AG04450 (cell line): ENCODE measurements around the gene GMPPB. TPM values are rescaled to one million over a fixed set of nuclear protein-coding genes. Genes with fewer than 3 reads are reported as not detected.
"Not testable (repeated sequence)": the region's sequence is repeated elsewhere in the genome, so short reads cannot be mapped to it uniquely, and the experiment has no call there.

Source experiments
- CTCF ChIA-PET: fragments of 300-600, 350-600 bp; formaldehyde crosslinking; extraction: SDS; loops from one replicate; lab custom pipeline; 2022; ENCODE audit warnings: antibody characterized with exemption, inconsistent platforms; lab: Charles Lee
- POLR2A ChIA-PET: fragments of 350-600 bp; formaldehyde crosslinking; extraction: SDS; loops from one replicate; lab custom pipeline; 2021; ENCODE audit warnings: antibody characterized with exemption, inconsistent platforms; lab: Yijun Ruan, JAX
- DNase-seq: peaks from one replicate; pipeline ENCODE4 v3.0.0-alpha.2; 2011; ENCODE audit warnings: low read depth, low spot score
- H3K27ac ChIP-seq: one replicate; pipeline ENCODE4 v1.5.1; 2012; ENCODE audit warnings: low read depth, low read length, control low read depth
- H3K27me3 ChIP-seq: one replicate; pipeline ENCODE4 v1.6.0; 2012; ENCODE audit warnings: low read length; ENCODE audit not compliant: control insufficient read depth, insufficient read depth
- H3K4me3 ChIP-seq: 2 replicates; pipeline ENCODE4 v1.5.1; 2011; ENCODE audit warnings: mild to moderate bottlenecking, low read depth, low read length, control low read depth
- H3K9me3 ChIP-seq: 2 replicates; pipeline ENCODE4 v1.5.1; 2012; ENCODE audit warnings: low read length; ENCODE audit not compliant: control insufficient read depth, insufficient read depth
- polyA plus RNA-seq: library from polyadenylated mRNA; depleted of rRNA; stranded (reverse); fragments of >200 nt; gene quantifications from 2 replicates; pipeline ENCODE4 v1.2.3, GENCODE V29; 2011
- TF ChIP-seq, protein P1 (sequence below): IDR thresholded peaks from 2 replicates; pipeline ENCODE4 v1.5.1; 2011; ENCODE audit warnings: low read depth, low read length, control low read depth, inconsistent platforms

The GMPPB gene
- polyA plus RNA-seq, 1 experiment = 13.9 TPM

DNA sequence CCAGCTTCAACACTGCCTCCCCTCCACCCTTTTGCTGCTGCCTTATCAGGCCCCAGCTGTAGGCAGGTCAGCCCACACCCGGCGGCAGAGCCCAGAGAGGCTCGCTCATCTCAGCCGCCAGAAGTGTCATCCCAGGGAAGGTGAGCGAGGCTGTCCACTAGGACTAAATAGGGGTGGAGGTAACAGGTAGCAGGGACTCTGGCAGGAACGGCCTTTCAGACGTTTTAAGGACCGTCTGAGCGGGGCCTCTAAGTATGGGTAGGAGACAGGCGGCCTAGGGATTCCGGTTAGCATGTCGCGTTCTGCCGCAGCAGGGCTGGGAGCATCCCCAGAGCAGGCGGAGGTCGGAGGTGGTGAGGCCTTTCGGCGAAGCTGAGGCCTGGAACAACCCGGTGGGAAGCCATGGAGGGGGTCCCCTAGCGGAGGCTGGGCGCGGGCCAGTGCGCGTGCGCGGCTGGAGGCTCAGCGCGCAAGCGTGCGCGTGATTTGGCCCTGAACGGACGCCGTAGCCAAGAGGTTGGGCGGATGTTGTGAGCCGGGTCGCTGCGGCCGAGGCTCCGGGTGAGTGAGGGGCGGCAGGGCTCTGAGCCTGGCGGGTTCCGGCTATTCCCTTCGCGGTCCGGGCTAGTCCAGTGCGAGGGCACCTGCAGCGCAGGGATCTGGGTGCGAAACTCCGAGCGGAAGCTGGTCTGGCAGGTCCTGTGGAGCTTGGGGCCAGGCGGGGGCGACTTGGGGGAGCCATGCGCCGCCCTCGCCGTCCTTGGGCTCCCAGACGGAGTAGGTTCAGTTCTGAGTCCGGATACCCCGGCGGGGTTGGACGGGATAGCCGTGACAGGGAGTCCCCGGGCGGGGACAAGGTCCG is 34.5 kb downstream of the GMPPB start, which contains the start of the genes MST1 and RNF123:
Gene MST1, minus strand, starts transcription at position 429 of the 862 bp plus-strand sequence. CDS start 783 bp downstream, outside the sequence.
Gene RNF123, plus strand, starts transcription at position 512 of the 862 bp plus-strand sequence. CDS start 1,609 bp downstream, outside the sequence.
- DNase-seq = peak; percentile 78
- Histone ChIP-seq H3K9me3 (no peaks in the 10 kb centered on the region; the same call in 1 of the 2 replicates), H3K4me3 (peak within 1 kb of the TSS; percentile 95), H3K27me3 (no peaks in the 10 kb centered on the region), H3K27ac (peak within 1 kb of the TSS; percentile 52)
- CTCF ChIA-PET = no interaction called here
- TF ChIP-seq, protein P1, sequence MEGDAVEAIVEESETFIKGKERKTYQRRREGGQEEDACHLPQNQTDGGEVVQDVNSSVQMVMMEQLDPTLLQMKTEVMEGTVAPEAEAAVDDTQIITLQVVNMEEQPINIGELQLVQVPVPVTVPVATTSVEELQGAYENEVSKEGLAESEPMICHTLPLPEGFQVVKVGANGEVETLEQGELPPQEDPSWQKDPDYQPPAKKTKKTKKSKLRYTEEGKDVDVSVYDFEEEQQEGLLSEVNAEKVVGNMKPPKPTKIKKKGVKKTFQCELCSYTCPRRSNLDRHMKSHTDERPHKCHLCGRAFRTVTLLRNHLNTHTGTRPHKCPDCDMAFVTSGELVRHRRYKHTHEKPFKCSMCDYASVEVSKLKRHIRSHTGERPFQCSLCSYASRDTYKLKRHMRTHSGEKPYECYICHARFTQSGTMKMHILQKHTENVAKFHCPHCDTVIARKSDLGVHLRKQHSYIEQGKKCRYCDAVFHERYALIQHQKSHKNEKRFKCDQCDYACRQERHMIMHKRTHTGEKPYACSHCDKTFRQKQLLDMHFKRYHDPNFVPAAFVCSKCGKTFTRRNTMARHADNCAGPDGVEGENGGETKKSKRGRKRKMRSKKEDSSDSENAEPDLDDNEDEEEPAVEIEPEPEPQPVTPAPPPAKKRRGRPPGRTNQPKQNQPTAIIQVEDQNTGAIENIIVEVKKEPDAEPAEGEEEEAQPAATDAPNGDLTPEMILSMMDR = peak; percentile 48
- POLR2A ChIA-PET = no interaction called here

DNA sequence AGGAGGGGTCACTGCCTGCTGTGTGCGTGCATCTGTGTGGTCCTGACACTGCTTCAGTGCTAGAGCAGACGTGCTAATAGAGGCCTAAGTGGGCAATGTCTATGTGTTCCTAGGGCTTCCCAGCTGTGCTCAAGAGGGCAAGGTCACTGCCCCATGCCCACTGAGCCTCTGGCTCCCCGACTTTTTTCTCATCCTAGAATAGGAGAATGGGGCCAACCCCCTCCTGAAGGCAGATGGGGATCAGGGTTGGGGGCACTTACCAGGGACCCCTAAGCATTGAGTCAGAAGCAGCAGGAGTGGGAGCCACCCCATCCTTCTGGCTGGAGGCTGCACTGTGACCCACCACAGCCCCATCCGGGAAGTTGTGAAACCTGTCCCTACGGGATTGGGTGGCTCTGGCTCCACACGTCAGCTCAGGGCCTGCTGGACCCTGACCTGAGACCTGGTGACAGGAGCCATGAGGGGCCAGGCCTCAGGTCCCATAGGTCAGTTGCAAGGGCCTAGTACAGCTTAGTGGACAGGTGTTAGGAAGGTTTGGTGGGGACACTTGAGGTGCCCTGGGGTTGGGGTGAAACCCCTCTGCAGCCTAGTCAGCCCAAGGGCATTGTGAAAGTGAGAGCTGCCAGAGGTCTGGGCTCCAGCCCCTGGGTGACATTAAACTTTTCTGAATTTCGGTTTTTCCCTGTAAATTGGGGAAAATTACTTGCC is 35.3 kb downstream of the GMPPB start:
- H3K9me3 ChIP-seq, DNase-seq, H3K27ac ChIP-seq, CTCF ChIA-PET, H3K27me3 ChIP-seq, POLR2A ChIA-PET: not testable (repeated sequence)
- H3K4me3 ChIP-seq = peak overlapping the region; percentile 95

DNA sequence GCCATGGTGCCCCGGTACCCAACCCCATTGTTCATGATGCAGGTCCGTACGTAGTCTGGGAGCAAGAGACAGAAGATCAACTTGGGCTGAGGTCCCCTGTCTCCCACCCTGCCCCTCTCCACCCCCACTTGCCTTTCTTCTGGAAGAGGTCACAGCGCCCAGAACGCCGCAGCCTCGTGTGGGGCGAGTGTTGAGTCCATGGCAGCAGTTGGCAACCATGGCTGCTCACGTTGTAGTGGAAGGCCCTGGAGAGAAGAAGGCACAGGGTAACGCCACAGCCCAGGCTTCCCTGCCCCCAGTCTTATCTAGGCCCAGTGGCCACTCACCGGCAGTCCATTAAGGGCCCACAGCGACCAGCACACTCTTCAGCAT is 36.3 kb downstream of the GMPPB start:
- H3K9me3 ChIP-seq, CTCF ChIA-PET, POLR2A ChIA-PET, DNase-seq, H3K27ac ChIP-seq, H3K4me3 ChIP-seq, H3K27me3 ChIP-seq: not testable (repeated sequence)

DNA sequence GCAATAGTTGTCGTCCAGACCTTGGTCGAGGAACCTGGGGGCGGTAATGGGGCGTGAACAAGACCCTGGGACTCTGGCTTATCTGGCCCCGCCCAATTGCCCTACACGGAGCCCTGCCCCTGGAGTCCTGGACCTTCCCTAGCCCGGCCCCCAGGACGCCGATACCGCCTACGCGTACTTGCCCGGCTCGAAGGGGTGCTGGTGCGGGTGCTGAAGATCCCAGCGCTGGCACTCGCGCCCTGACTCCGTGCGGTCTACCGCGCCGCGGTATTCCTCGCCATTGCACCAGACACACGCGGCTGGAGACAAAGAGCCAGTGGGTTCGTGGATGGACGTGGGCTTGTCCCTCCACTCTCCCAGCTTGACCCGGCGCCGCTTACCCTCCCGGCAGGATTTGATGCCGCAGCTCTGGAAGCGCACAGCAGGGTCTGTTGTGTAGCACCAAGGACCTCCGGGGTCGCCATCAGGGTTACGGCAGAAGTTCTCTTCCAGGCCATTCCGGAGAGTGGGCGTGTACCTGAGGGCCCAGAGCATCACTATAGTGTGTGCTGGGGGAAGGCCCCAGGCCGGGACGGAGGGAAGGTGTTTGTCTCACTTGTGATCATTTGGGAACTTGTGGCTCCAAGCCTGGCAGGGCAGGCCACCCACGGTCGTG is 36.9 kb downstream of the GMPPB start:
- DNase-seq, H3K27ac ChIP-seq, H3K9me3 ChIP-seq, H3K27me3 ChIP-seq, POLR2A ChIA-PET, CTCF ChIA-PET: not testable (repeated sequence)
- peak overlapping the region; percentile 39 for H3K4me3 ChIP-seq

DNA sequence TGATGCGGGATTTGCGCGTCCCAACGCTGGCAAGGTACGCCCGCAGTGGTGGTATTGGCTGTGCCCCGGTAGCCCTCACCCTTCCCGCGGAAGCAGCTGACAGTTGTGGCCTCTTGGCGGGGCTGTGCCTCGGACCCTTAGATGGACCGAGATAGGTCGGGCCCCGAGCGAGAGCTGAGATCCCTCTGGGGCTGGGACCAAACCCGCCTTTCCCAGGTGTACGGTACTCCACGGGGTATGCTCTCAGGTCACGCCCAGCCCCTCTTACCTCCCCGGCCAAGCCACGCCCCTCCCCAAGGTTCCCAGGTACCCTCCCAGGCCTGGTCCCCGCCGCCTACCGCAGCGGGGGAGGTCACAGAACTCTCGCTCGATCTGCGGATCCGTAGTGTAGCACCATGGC is 37.4 kb downstream of the GMPPB start:
- peak overlapping the region; percentile 39 for H3K4me3 ChIP-seq
- H3K9me3 ChIP-seq, DNase-seq, H3K27ac ChIP-seq, POLR2A ChIA-PET, H3K27me3 ChIP-seq, CTCF ChIA-PET: not testable (repeated sequence)

DNA sequence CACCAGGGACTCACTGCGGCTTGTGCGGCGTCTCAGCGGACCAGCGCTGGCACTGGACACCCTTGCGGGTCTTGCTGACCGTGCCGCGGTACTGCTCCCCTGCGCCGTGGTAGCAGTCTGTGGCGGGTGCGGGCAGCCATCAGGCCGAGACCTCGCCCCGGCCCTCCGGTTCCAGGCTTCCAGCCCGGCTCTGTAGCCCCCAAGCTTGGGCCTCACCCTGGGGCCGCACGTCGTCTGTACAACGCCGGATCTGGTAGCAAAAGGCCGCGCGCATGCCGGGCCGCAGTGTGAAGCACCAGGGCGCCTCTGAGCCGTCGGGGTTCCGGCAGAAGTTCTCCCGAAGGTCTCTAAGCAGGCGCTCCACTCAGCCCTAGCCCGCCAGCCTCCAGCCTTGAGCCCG is 37.9 kb downstream of the GMPPB start:
- H3K27ac ChIP-seq, H3K9me3 ChIP-seq, CTCF ChIA-PET, POLR2A ChIA-PET, H3K4me3 ChIP-seq, H3K27me3 ChIP-seq, DNase-seq: not testable (repeated sequence)

DNA sequence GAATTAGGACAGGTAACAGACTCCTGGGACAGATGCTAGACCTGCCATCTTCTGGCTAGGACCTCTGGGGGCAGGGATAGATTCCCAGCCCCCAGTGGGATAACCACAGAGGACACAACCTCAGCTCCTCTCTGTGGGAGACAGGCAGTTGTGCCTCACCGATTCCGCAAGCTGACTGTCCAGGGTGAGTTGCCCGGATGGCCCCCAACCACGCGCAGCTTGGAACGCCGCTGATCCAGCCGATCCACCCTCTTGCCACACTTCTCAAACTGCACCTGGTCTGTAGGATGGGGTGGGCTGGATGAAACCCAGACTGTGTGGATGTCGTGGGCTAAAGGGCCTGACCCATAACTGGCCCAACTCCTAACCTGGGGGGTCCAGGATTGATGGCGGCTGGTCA is 38.6 kb downstream of the GMPPB start:
- H3K27me3 ChIP-seq, H3K4me3 ChIP-seq, DNase-seq, H3K27ac ChIP-seq, H3K9me3 ChIP-seq, CTCF ChIA-PET, POLR2A ChIA-PET: not testable (repeated sequence)

DNA sequence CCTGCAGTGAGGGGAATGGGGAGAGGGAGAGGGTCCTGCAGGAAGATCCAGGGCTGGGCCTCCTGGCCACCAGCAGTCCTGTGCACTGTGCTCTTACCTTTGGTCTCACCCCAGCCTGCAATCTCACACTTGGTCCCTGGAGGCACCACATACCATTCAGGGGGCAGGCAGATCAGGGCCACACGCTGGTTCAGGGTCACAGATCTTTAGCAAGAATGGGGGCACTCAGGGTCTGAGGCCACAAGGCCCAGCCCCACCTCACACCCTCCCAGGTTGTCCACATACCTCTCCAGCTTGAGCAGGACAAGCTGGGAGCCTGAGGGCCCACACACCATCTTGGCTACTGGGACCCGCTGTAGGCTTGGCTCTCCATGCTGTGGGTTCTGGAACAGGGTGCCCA is 39.3 kb downstream of the GMPPB start:
- DNase-seq, POLR2A ChIA-PET, H3K4me3 ChIP-seq, CTCF ChIA-PET, H3K9me3 ChIP-seq, H3K27me3 ChIP-seq, H3K27ac ChIP-seq: not testable (repeated sequence)
